OCI-LY7 (cell line): Measurements from ENCODE around the gene GRAP. TPM values are rescaled to one million over a fixed set of nuclear protein-coding genes. Genes with fewer than 3 reads are reported as not detected.
A peak's percentile ranks its signal among the peaks of the same experiment; 100 is the strongest.
"Not testable (repeated sequence)": the region's sequence is repeated elsewhere in the genome, so short reads cannot be mapped to it uniquely, and the experiment has no call there.

ENCODE experiments used
- BruUV-seq: library from RNA; stranded (reverse); fragments of 400-500 nt; replicated peaks from 2 replicates; lab custom pipeline; 2021; lab: Mats Ljungman, UMichigan
- CTCF ChIA-PET: fragments of 300-600 bp; sonication (Branson Sonifier 250); formaldehyde crosslinking; loops from one replicate; lab custom pipeline; 2022; ENCODE audit warnings: antibody characterized with exemption; ENCODE audit not compliant: unreplicated experiment; lab: Charles Lee
- POLR2A ChIA-PET: fragments of 300-600 bp; sonication (Branson Sonifier 250); formaldehyde crosslinking; loops from one replicate; lab custom pipeline; 2022; ENCODE audit warnings: antibody characterized with exemption; lab: Charles Lee
- DNase-seq: peaks from one replicate; pipeline ENCODE4 v3.0.0-alpha.2; 2015; ENCODE audit warnings: low spot score
- H2AFZ ChIP-seq: fragments of 200-600 bp; sonication (generic), shearing (Covaris generic); 2 replicates; pipeline ENCODE4 v1.6.1; 2014; ENCODE audit warnings: mild to moderate bottlenecking, antibody characterized with exemption, low read length, moderate library complexity
- H3K27ac ChIP-seq: fragments of 200-600 bp; sonication (generic); 2 replicates; pipeline ENCODE4 v1.5.1; 2014; ENCODE audit warnings: mixed run types, low read depth, mild to moderate bottlenecking, moderate library complexity, low read length, inconsistent platforms; ENCODE audit not compliant: poor library complexity, severe bottlenecking
- H3K36me3 ChIP-seq: fragments of 200-600 bp; sonication (generic); 2 replicates; pipeline ENCODE4 v1.6.1; 2014; ENCODE audit warnings: mild to moderate bottlenecking, antibody characterized with exemption, low read length, moderate library complexity, mixed read lengths; ENCODE audit not compliant: insufficient read depth
- H3K4me1 ChIP-seq: fragments of 200-600 bp; sonication (generic); 2 replicates; pipeline ENCODE4 v1.5.1; 2014; ENCODE audit warnings: mild to moderate bottlenecking, low read length; ENCODE audit not compliant: insufficient read depth, poor library complexity, severe bottlenecking
- H3K4me2 ChIP-seq: fragments of 200-600 bp; sonication (generic); 2 replicates; pipeline ENCODE4 v1.6.1; 2014; ENCODE audit warnings: mild to moderate bottlenecking, low read length
- H3K4me3 ChIP-seq: fragments of 200-600 bp; sonication (generic); 2 replicates; pipeline ENCODE4 v1.5.1; 2014; ENCODE audit warnings: mild to moderate bottlenecking, low read depth, low read length; ENCODE audit not compliant: poor library complexity, severe bottlenecking
- H3K79me2 ChIP-seq: fragments of 200-600 bp; sonication (generic); 2 replicates; pipeline ENCODE4 v1.6.1; 2016; ENCODE audit warnings: low read depth, mild to moderate bottlenecking, low read length, moderate library complexity, mixed read lengths; ENCODE audit not compliant: insufficient read depth
- H3K9me2 ChIP-seq: fragments of 200-600 bp; sonication (generic); 2 replicates; pipeline ENCODE4 v1.6.1; 2016; ENCODE audit warnings: mild to moderate bottlenecking, low read length, mixed read lengths; ENCODE audit not compliant: insufficient read depth
- H3K9me3 ChIP-seq: fragments of 200-600 bp; sonication (generic); 2 replicates; pipeline ENCODE4 v1.6.1; 2014; ENCODE audit warnings: mild to moderate bottlenecking, mixed run types, low read length, mixed read lengths
- H4K20me1 ChIP-seq: fragments of 200-600 bp; sonication (generic); 2 replicates; pipeline ENCODE4 v1.6.1; 2014; ENCODE audit warnings: mild to moderate bottlenecking, antibody characterized with exemption, low read length, moderate library complexity, mixed read lengths; ENCODE audit not compliant: insufficient read depth
- EZH2phosphoT487 ChIP-seq: fragments of 200-600 bp; sonication (generic); IDR thresholded peaks from 2 replicates; pipeline ENCODE4 v1.6.1; 2018; ENCODE audit warnings: low read depth, borderline replicate concordance, mild to moderate bottlenecking, mixed run types, antibody characterized with exemption, low read length, moderate library complexity, mixed read lengths
- intact Hi-C: fragments of 100-400 bp; cut with micrococcal nuclease; formaldehyde crosslinking; loops from one replicate; pipeline ENCODE4 v1.10.0; 2022; ENCODE audit not compliant: unreplicated experiment
- total RNA-seq, 2 experiments: library from RNA; depleted of rRNA in 1 of 2; stranded (reverse); fragments of >200 nt in 1 of 2; shearing (Covaris generic) in 1 of 2; gene quantifications; 2 replicates each; pipeline ENCODE4 v1.2.3, GENCODE V29; 2014 to 2022
- TF ChIP-seq, protein P1 (sequence below): fragments of 200-600 bp; sonication (generic); conservative IDR thresholded peaks from 2 replicates; pipeline ENCODE4 v1.5.1; 2014; ENCODE audit warnings: mild to moderate bottlenecking, antibody characterized with exemption, low read length, moderate library complexity, mixed read lengths

GRAP gene
- total RNA-seq, 2 experiments from 2014 or later, result 154 to 221 TPM

DNA sequence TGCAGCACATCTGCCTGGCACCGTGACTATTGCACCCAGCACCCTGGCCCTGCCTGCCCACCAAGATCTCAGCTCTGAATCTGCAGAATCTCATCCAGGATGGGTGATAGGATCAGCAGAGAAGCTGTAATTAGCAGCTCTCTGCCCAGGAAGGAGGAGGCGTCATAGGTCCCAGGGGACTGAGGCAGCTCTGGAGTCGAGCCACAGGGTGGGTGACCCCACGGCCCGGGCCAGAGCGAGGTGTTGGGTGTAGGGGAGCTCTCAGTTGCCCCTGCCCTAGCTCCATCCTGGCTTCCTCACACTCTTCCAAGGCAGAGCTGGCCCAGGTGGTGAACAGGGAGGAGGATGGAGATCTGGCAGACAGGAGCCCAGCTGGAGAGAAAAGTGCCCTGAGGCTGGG is 24.0 kb downstream of the GRAP start:
- no peak for DNase-seq
- Histone ChIP-seq H3K4me2 (no peak overlapping the region), H3K4me3 (no peak overlapping the region), H2AFZ (no peak overlapping the region), H4K20me1 (0 out of 2 replicates have a peak, but pooled peaks cover 3% of the 10 kb centered on the region), H3K9me2 (no peaks in the 10 kb centered on the region), H3K4me1 (peaks cover 32% of the 10 kb centered on the region), H3K79me2 (no peaks in the 10 kb centered on the region), H3K9me3 (no peaks in the 10 kb centered on the region), H3K36me3 (peaks cover 60% of the 10 kb centered on the region), H3K27ac (no peak overlapping the region)
- TF ChIP-seq, protein P1, sequence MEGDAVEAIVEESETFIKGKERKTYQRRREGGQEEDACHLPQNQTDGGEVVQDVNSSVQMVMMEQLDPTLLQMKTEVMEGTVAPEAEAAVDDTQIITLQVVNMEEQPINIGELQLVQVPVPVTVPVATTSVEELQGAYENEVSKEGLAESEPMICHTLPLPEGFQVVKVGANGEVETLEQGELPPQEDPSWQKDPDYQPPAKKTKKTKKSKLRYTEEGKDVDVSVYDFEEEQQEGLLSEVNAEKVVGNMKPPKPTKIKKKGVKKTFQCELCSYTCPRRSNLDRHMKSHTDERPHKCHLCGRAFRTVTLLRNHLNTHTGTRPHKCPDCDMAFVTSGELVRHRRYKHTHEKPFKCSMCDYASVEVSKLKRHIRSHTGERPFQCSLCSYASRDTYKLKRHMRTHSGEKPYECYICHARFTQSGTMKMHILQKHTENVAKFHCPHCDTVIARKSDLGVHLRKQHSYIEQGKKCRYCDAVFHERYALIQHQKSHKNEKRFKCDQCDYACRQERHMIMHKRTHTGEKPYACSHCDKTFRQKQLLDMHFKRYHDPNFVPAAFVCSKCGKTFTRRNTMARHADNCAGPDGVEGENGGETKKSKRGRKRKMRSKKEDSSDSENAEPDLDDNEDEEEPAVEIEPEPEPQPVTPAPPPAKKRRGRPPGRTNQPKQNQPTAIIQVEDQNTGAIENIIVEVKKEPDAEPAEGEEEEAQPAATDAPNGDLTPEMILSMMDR, result no peak
- TF ChIP-seq EZH2phosphoT487, result no peak
- BruUV-seq, result no TSS peak
- ChIA-PET CTCF (no interaction called here), POLR2A (interaction anchor here (1.2 kb wide), 1 partner anchor 15 kb away, joined by 3 read pairs; no protein-coding TSS in a partner anchor)
- intact Hi-C loops, result no loop called here

DNA sequence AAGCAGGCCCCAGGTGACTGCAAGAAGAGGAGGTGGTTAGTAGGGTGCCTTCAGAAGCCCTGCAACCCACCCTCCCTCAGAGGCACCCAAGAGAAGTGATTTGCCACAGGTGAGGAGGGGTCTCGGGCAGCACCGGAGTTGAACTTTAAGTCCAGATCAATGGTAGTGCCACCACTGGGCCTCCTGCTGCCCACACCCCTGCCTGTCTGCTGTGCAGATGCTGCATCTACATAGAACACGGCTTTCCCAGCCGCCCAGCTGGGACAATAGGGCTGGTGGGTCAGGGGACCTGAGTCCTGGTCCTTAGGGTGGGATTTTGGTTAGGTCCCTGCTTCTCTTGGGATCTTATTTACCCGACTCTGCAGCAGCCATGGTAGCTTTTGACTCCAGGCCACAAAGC is 24.6 kb downstream of the GRAP start:
- Histone ChIP-seq H2AFZ (no peak overlapping the region), H3K27ac (no peak overlapping the region), H3K4me1 (peaks cover 32% of the 10 kb centered on the region), H3K4me2 (no peak overlapping the region), H3K36me3 (peaks cover 60% of the 10 kb centered on the region), H3K79me2 (no peaks in the 10 kb centered on the region), H3K9me2 (no peaks in the 10 kb centered on the region), H3K9me3 (no peaks in the 10 kb centered on the region), H4K20me1 (0 out of 2 replicates have a peak, but pooled peaks cover 3% of the 10 kb centered on the region), H3K4me3 (no peak overlapping the region)
- intact Hi-C loops, result no loop called here
- ChIA-PET POLR2A (no interaction called here), CTCF (no interaction called here)
- BruUV-seq, result no TSS peak
- no peak for TF ChIP-seq EZH2phosphoT487
- TF ChIP-seq, protein P1, result no peak
- DNase-seq, result no peak

DNA sequence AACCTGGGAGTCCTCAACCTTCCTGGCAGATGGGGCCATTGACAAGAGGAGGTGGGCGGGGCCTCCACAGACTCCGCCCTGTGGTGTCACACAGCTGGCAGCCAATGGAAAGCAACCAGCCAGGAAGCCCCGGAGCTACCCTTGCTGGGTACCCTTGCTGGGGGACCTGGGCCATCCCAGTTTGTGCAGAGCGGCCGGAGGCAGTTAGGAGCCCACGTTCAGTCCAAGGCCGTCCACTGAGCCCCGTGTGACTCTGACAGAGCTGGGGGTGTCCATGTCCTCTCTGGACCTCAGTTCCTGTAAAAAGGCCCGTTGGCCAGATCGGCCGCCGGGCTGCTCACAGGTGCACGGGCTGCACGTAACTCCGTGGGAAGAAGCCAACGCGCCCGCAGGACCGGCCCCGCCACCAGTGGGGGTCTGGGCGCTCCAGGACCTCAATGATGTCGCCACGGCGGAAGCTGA is 25.1 kb downstream of the GRAP start:
- ChIA-PET POLR2A (no interaction called here), CTCF (no interaction called here)
- intact Hi-C loops, result no loop called here
- Histone ChIP-seq H3K27ac (no peak overlapping the region), H3K9me3 (no peaks in the 10 kb centered on the region), H3K9me2 (no peaks in the 10 kb centered on the region), H3K4me2 (no peak overlapping the region), H3K79me2 (no peaks in the 10 kb centered on the region), H3K4me3 (no peak overlapping the region), H3K36me3 (peaks cover 60% of the 10 kb centered on the region), H2AFZ (no peak overlapping the region), H3K4me1 (peaks cover 32% of the 10 kb centered on the region), H4K20me1 (0 out of 2 replicates have a peak, but pooled peaks cover 3% of the 10 kb centered on the region)
- peak; percentile 79 for DNase-seq
- TF ChIP-seq, protein P1, result no peak
- no peak for TF ChIP-seq EZH2phosphoT487
- BruUV-seq, result no TSS peak

DNA sequence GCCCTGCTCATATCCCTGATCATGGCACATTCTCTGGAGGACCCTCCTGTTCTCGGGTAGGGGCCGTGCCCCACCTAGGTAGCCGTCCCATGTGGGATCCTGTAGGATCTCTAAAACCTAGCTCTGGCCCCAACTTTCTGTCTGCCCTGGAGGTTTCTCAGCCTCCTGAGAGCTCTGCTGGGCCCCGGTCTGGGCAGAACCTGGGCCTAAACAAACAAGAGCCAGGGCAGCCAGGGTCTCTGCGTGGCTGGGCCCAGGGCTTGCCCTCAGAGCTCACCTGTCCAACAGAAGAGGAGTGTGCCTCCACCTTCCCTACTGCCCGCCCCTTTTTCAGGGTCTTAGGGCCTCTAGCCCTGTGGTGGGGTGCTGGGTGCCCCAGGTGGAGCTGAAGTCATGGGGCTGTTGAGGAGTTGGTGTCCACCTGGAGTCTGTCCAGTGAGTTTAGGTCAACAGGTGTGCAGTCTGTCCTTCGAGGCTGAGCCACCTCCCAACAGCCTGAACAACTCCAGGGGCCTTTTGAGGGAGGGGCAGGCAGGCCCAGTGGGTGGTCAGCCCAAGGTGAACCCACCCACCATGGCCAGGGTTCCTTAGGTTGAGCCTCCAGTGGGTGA is 25.6 kb downstream of the GRAP start:
- BruUV-seq, result TSS peak; percentile 54
- H3K4me2 ChIP-seq, H3K9me3 ChIP-seq, DNase-seq, CTCF ChIA-PET, intact Hi-C loops, H3K79me2 ChIP-seq, H2AFZ ChIP-seq, H3K9me2 ChIP-seq, H4K20me1 ChIP-seq, POLR2A ChIA-PET, H3K27ac ChIP-seq, H3K4me3 ChIP-seq: not testable (repeated sequence)
- Histone ChIP-seq H3K4me1 (peaks cover 32% of the 10 kb centered on the region), H3K36me3 (peaks cover 60% of the 10 kb centered on the region)
